Ishikawa (cell line): ENCODE measurements around the gene FDXR.

Source experiments
- CREB1 ChIP-seq: IDR thresholded peaks from 2 replicates; pipeline ENCODE4 v1.6.1; 2012; ENCODE audit warnings: low read depth
- EP300 ChIP-seq: IDR thresholded peaks from 2 replicates; pipeline ENCODE4 v1.6.1; 2012; ENCODE audit warnings: borderline replicate concordance
- FOXM1 ChIP-seq: IDR thresholded peaks from 2 replicates; pipeline ENCODE4 v1.6.1; 2012; ENCODE audit warnings: low read depth, borderline replicate concordance
- RAD21 ChIP-seq: IDR thresholded peaks from 2 replicates; pipeline ENCODE4 v1.6.1; 2012; ENCODE audit warnings: low read depth
- TAF1 ChIP-seq: IDR thresholded peaks from 2 replicates; pipeline ENCODE4 v1.6.1; 2012; ENCODE audit warnings: low read depth, mild to moderate bottlenecking
- TCF12 ChIP-seq: IDR thresholded peaks from 2 replicates; pipeline ENCODE4 v1.6.1; 2012; ENCODE audit warnings: low read depth
- TEAD4 ChIP-seq: IDR thresholded peaks from 2 replicates; pipeline ENCODE4 v1.6.1; 2012
- YY1 ChIP-seq: IDR thresholded peaks from 2 replicates; pipeline ENCODE4 v1.6.1; 2012; ENCODE audit warnings: low read depth
- TF ChIP-seq, protein P1 (sequence below): IDR thresholded peaks from 2 replicates; pipeline ENCODE4 v1.6.1; 2012
- TF ChIP-seq, protein P2 (sequence below): IDR thresholded peaks from 2 replicates; pipeline ENCODE4 v1.6.1; 2012
- TF ChIP-seq, protein P3 (sequence below): IDR thresholded peaks from 2 replicates; pipeline ENCODE4 v1.6.1; 2012; ENCODE audit warnings: low read depth, mild to moderate bottlenecking

DNA sequence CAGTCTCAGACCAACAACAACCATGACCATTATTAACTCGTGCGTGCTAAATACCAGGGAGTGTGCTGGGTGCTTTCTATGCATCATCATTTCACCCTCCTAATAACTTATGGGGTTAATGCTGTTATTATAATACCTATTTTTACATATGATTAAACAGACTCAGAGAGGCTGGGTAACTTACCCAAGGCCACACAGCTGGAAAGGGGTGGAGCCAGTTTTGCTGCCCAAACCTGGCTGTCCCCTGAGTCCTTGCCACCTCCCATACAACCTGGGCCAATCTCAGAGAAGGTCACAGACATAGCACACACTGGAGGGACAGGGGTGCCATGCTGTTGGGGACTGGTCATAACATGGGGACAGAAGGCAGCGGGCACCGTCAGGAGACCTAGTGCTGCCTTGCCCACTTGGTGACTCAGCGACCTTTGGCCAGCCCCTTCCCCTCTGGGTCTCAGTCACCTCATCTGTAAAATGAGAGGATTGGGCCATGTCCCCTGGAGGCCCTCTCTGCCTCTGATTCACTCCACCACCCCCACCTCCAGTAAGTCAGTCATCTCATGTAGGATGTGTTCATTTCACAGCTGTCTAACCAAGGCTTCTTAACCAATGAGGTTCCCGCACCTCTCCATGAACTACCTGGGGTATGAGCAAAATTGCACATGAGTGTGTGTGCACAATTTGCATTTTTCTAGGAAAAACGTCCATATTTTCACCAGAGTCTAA is 32.1 kb upstream of the FDXR start:
- TF ChIP-seq, protein P1, sequence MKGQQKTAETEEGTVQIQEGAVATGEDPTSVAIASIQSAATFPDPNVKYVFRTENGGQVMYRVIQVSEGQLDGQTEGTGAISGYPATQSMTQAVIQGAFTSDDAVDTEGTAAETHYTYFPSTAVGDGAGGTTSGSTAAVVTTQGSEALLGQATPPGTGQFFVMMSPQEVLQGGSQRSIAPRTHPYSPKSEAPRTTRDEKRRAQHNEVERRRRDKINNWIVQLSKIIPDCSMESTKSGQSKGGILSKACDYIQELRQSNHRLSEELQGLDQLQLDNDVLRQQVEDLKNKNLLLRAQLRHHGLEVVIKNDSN = no peak
- TF ChIP-seq, protein P2, sequence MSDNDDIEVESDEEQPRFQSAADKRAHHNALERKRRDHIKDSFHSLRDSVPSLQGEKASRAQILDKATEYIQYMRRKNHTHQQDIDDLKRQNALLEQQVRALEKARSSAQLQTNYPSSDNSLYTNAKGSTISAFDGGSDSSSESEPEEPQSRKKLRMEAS = no peak
- TF ChIP-seq TCF12 (no peak), YY1 (no peak), EP300 (no peak), FOXM1 (no peak), CREB1 (no peak), TEAD4 (no peak), TAF1 (no peak), RAD21 (no peak)
- TF ChIP-seq, protein P3, sequence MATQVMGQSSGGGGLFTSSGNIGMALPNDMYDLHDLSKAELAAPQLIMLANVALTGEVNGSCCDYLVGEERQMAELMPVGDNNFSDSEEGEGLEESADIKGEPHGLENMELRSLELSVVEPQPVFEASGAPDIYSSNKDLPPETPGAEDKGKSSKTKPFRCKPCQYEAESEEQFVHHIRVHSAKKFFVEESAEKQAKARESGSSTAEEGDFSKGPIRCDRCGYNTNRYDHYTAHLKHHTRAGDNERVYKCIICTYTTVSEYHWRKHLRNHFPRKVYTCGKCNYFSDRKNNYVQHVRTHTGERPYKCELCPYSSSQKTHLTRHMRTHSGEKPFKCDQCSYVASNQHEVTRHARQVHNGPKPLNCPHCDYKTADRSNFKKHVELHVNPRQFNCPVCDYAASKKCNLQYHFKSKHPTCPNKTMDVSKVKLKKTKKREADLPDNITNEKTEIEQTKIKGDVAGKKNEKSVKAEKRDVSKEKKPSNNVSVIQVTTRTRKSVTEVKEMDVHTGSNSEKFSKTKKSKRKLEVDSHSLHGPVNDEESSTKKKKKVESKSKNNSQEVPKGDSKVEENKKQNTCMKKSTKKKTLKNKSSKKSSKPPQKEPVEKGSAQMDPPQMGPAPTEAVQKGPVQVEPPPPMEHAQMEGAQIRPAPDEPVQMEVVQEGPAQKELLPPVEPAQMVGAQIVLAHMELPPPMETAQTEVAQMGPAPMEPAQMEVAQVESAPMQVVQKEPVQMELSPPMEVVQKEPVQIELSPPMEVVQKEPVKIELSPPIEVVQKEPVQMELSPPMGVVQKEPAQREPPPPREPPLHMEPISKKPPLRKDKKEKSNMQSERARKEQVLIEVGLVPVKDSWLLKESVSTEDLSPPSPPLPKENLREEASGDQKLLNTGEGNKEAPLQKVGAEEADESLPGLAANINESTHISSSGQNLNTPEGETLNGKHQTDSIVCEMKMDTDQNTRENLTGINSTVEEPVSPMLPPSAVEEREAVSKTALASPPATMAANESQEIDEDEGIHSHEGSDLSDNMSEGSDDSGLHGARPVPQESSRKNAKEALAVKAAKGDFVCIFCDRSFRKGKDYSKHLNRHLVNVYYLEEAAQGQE = no peak
